Caco-2 (cell line): ENCODE results near the gene MUC15. TPM values are rescaled to one million over a fixed set of nuclear protein-coding genes. Genes with fewer than 3 reads are reported as not detected.

ENCODE experiments used
- BruUV-seq: library from RNA; stranded (reverse); fragments of 400-500 nt; replicated peaks from 2 replicates; lab custom pipeline; 2021; lab: Mats Ljungman, UMichigan
- CTCF ChIA-PET: fragments of 300-600 bp; sonication (Branson Sonifier 250); formaldehyde crosslinking; loops from one replicate; lab custom pipeline; 2022; ENCODE audit warnings: antibody characterized with exemption; lab: Charles Lee
- POLR2A ChIA-PET: fragments of 300-600 bp; sonication (Branson Sonifier 250); formaldehyde crosslinking; loops from one replicate; lab custom pipeline; 2022; ENCODE audit warnings: antibody characterized with exemption; lab: Charles Lee
- DNase-seq, 2 experiments: peaks; one replicate each; pipeline versions ENCODE4 v3.0.0 to v3.0.0-alpha.2; 2020 to 2022
- H3K27me3 ChIP-seq: replicated peaks from 2 replicates; pipeline ENCODE4 v1.6.0; 2011; ENCODE audit warnings: low read length; ENCODE audit not compliant: control insufficient read depth, insufficient read depth
- H3K36me3 ChIP-seq: 2 replicates; pipeline ENCODE4 v1.5.1; 2011; ENCODE audit warnings: low read length; ENCODE audit not compliant: control insufficient read depth, insufficient read depth
- H3K4me1 ChIP-seq: fragments of 250-450 bp; sonication (Bioruptor Pico); 2 replicates; pipeline ENCODE4 v1.5.1; 2020; ENCODE audit warnings: mild to moderate bottlenecking
- H3K4me3 ChIP-seq: 2 replicates; pipeline ENCODE4 v1.5.1; 2011; ENCODE audit warnings: low read depth, mild to moderate bottlenecking, control low read depth, low read length
- H3K9me3 ChIP-seq: fragments of 250-450 bp; sonication (Bioruptor Pico); 2 replicates; pipeline ENCODE4 v1.5.1; 2020; ENCODE audit warnings: mild to moderate bottlenecking, moderate library complexity
- H3K27ac Mint-ChIP-seq: one replicate; pipeline ENCODE4 v1.8.0; 2022; ENCODE audit warnings: mixed read lengths; ENCODE audit not compliant: unreplicated experiment
- H3K27me3 Mint-ChIP-seq: one replicate; pipeline ENCODE4 v1.8.0; 2022; ENCODE audit warnings: mixed read lengths; ENCODE audit not compliant: insufficient read depth, unreplicated experiment
- H3K36me3 Mint-ChIP-seq: one replicate; pipeline ENCODE4 v1.8.0; 2022; ENCODE audit warnings: mild to moderate bottlenecking, mixed read lengths; ENCODE audit not compliant: insufficient read depth, unreplicated experiment
- H3K4me1 Mint-ChIP-seq: one replicate; pipeline ENCODE4 v1.8.0; 2022; ENCODE audit warnings: low read depth, mixed read lengths; ENCODE audit not compliant: unreplicated experiment
- H3K4me3 Mint-ChIP-seq: one replicate; pipeline ENCODE4 v1.8.0; 2022; ENCODE audit warnings: mild to moderate bottlenecking, moderate library complexity, mixed read lengths; ENCODE audit not compliant: unreplicated experiment
- H3K9me3 Mint-ChIP-seq: one replicate; pipeline ENCODE4 v1.8.0; 2022; ENCODE audit warnings: mixed read lengths; ENCODE audit not compliant: unreplicated experiment
- CTCF ChIP-seq, 2 experiments: fragments of 200-600 bp in 1 of 2; IDR thresholded peaks; 1 replicate in 1 of 2; 2 replicates in 1 of 2; pipeline versions ENCODE4 v1.5.1 to v1.8.0; 2011 to 2022; ENCODE audit warnings: antibody characterized with exemption in 1 of 2, control low read depth in 1 of 2, inconsistent platforms in 1 of 2, low read depth in 1 of 2, low read length in 1 of 2, mild to moderate bottlenecking in 1 of 2, moderate library complexity in 1 of 2; ENCODE audit not compliant: insufficient read depth in 1 of 2, severe bottlenecking in 1 of 2, unreplicated experiment in 1 of 2
- intact Hi-C: fragments of 100-400 bp; cut with micrococcal nuclease; formaldehyde crosslinking; loops from one replicate; pipeline ENCODE4 v1.10.0; 2022; ENCODE audit not compliant: unreplicated experiment
- total RNA-seq: library from RNA; stranded (reverse); gene quantifications from 2 replicates; pipeline ENCODE4 v1.2.3, GENCODE V29; 2022

The MUC15 gene
- total RNA-seq, 1 experiment from 2014 or later, result 0.70 TPM

DNA sequence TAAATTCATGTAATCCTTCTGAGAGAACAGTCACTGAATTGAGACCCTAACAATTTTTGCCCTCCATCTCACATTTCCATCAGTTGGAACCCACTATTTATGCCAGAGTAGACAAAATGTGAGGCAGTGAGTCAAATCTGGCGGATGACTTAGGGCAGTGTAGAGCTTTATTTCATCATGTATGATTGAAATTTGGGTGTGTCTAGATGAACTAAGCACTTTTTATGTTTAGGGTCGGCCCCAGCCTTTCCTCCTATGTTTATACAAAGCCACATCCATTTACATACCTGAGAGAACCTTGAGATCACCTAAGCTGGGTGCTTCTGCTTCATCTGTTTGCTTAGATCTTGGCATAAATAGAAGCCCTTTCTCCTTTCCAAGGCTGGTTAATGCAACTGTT lies 15.0 kb upstream of the MUC15 start:
- intact Hi-C loops, result no loop called here
- Mint-ChIP-seq H3K36me3 (no peaks in the 10 kb centered on the region), H3K4me3 (no peak overlapping the region), H3K27ac (no peak overlapping the region), H3K9me3 (peaks cover 10% of the 10 kb centered on the region), H3K4me1 (no peaks in the 10 kb centered on the region), H3K27me3 (no peaks in the 10 kb centered on the region)
- ChIA-PET POLR2A (no interaction called here), CTCF (no interaction called here)
- no peak for TF ChIP-seq CTCF (IDR thresholded peaks at IDR 0.05; ENCODE audit: insufficient read depth in 1 of 2, low read depth in 1 of 2, low read length in 1 of 2, severe bottlenecking in 1 of 2, unreplicated experiment in 1 of 2)
- BruUV-seq, result no TSS peak
- H3K36me3 ChIP-seq, result no peaks in the 10 kb centered on the region
- DNase-seq, result no peak
- H3K27me3 ChIP-seq, result no peaks in the 10 kb centered on the region
- no peaks in the 10 kb centered on the region for H3K9me3 ChIP-seq
- no peaks in the 10 kb centered on the region; the same call in 1 of the 2 replicates for H3K4me1 ChIP-seq
- H3K4me3 ChIP-seq, result no peak overlapping the region

DNA sequence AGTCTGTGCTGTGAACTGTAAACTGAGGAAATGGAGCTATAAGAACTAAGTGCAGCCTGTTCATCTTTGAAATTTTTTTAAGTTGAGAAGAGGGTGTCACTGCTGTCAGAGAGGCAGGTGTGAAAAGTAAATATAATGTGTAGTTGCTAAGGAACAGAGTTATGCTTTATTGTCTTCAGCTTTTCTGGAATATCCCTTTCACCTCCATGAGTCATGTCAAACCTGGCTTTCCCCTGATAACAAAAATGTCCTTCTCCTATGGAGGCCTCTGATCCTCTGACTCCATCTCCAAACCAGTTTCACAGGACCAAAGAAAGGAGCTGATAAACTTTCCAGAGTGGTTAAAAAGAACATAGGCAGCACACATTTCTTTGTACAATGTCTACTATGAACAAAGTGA lies 12.8 kb upstream of the MUC15 start:
- Histone ChIP-seq H3K4me1 (no peaks in the 10 kb centered on the region; the same call in 1 of the 2 replicates), H3K27me3 (no peaks in the 10 kb centered on the region), H3K4me3 (no peak overlapping the region), H3K36me3 (no peaks in the 10 kb centered on the region), H3K9me3 (no peaks in the 10 kb centered on the region)
- intact Hi-C loops, result no loop called here
- H3K27me3 Mint-ChIP-seq, result no peaks in the 10 kb centered on the region
- no peak overlapping the region for H3K27ac Mint-ChIP-seq
- H3K36me3 Mint-ChIP-seq, result no peaks in the 10 kb centered on the region
- H3K4me1 Mint-ChIP-seq, result no peaks in the 10 kb centered on the region
- no peak overlapping the region for H3K4me3 Mint-ChIP-seq
- no TSS peak for BruUV-seq
- no peak for DNase-seq
- POLR2A ChIA-PET, result no interaction called here
- TF ChIP-seq CTCF (IDR thresholded peaks at IDR 0.05; ENCODE audit: insufficient read depth in 1 of 2, low read depth in 1 of 2, low read length in 1 of 2, severe bottlenecking in 1 of 2, unreplicated experiment in 1 of 2), result no peak
- no peaks in the 10 kb centered on the region for H3K9me3 Mint-ChIP-seq
- CTCF ChIA-PET, result no interaction called here

GRCh38 chr11:26583550-26583949 lies 11.5 kb upstream of the MUC15 start:
- H3K36me3 ChIP-seq, result no peaks in the 10 kb centered on the region
- H3K4me1 Mint-ChIP-seq, result no peaks in the 10 kb centered on the region
- no peaks in the 10 kb centered on the region for H3K27me3 Mint-ChIP-seq
- no peaks in the 10 kb centered on the region for H3K36me3 Mint-ChIP-seq
- DNase-seq, result peak in 1 of 2 experiments; percentile 36
- no peaks in the 10 kb centered on the region for H3K27me3 ChIP-seq
- BruUV-seq, result no TSS peak
- no peak overlapping the region for H3K4me3 ChIP-seq
- TF ChIP-seq CTCF (IDR thresholded peaks at IDR 0.05; ENCODE audit: insufficient read depth in 1 of 2, low read depth in 1 of 2, low read length in 1 of 2, severe bottlenecking in 1 of 2, unreplicated experiment in 1 of 2), result no peak
- H3K27ac Mint-ChIP-seq, result no peak overlapping the region
- ChIA-PET POLR2A (no interaction called here), CTCF (no interaction called here)
- no peaks in the 10 kb centered on the region for H3K9me3 Mint-ChIP-seq
- no peaks in the 10 kb centered on the region; the same call in 1 of the 2 replicates for H3K4me1 ChIP-seq
- no peak overlapping the region for H3K4me3 Mint-ChIP-seq
- intact Hi-C loops, result no loop called here
- no peaks in the 10 kb centered on the region for H3K9me3 ChIP-seq
